ENCODE measurements around the gene STON1.

DNA sequence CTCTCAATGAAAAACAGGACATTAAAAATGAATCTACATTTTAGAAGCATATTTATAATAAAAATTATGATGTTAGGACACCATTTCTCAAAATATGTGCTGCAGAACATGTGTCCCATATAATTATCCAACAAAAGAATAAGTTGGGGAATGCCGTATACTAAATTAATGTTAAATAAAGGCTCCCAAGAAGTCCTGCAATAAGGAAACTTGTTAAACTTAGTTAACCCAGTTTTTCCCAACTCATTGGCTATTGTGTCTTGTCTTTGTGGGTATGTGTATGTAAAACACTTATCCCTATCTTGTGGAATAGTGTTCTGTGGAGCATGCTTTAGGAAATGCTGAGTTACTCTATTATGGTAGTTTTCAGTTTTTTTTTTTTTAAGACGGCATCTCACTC, 62.1 kb downstream of the STON1 start:
- TF ChIP-seq, protein P1, sequence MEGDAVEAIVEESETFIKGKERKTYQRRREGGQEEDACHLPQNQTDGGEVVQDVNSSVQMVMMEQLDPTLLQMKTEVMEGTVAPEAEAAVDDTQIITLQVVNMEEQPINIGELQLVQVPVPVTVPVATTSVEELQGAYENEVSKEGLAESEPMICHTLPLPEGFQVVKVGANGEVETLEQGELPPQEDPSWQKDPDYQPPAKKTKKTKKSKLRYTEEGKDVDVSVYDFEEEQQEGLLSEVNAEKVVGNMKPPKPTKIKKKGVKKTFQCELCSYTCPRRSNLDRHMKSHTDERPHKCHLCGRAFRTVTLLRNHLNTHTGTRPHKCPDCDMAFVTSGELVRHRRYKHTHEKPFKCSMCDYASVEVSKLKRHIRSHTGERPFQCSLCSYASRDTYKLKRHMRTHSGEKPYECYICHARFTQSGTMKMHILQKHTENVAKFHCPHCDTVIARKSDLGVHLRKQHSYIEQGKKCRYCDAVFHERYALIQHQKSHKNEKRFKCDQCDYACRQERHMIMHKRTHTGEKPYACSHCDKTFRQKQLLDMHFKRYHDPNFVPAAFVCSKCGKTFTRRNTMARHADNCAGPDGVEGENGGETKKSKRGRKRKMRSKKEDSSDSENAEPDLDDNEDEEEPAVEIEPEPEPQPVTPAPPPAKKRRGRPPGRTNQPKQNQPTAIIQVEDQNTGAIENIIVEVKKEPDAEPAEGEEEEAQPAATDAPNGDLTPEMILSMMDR (IDR thresholded peaks at IDR 0.05) = no peak
- no peak for TF ChIP-seq POLR2A (IDR thresholded peaks at IDR 0.05)

Measured in right lobe of liver (tissue), 4 donors.